Gastroesophageal sphincter (tissue), 3 donors: ENCODE measurements around the gene RABL2A.
"Not testable (repeated sequence)": the region's sequence is repeated elsewhere in the genome, so short reads cannot be mapped to it uniquely, and the experiment has no call there.

Experiments used
- EP300 ChIP-seq: sonication (generic); formaldehyde crosslinking; IDR thresholded peaks from one replicate; pipeline ENCODE4 v1.6.1; 2017; ENCODE audit warnings: antibody characterized with exemption, mild to moderate bottlenecking
- POLR2A ChIP-seq, 2 donors: fragments of 450-650 bp; IDR thresholded peaks; one replicate each; pipeline ENCODE4 v1.6.1; 2017; ENCODE audit warnings: antibody characterized with exemption in 2 of 2, mild to moderate bottlenecking in 2 of 2, moderate library complexity in 1 of 2
- TF ChIP-seq, protein P1 (sequence below), 4 experiments: fragments of 200-600 bp in 2 of 4; fragments of 450-650 bp in 2 of 4; sonication (generic) in 1 of 4; IDR thresholded peaks; one replicate each; pipeline ENCODE4 v1.5.1; 2017 to 2019; ENCODE audit warnings: antibody characterized with exemption in 4 of 4, mild to moderate bottlenecking in 2 of 4, moderate library complexity in 2 of 4

DNA sequence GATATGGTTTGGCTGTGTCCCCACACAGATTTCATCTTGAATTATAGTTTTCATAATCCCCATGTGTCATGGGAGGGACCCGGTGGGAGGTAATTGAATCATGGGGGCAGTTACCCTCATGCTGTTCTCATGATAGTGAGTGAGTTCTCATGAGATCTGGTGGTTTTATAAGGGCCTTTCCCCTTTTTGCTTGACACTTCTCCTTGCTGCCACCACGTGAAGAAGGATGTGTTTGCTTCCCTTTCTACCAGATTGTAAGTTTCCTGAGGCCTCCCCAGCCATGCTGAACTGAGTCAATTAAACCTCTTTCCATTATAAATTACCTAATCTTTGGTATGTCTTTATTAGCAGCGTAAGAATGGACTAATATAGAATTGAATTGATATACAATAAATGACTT is 63.8 kb downstream of the RABL2A start:
- TF ChIP-seq, protein P1, sequence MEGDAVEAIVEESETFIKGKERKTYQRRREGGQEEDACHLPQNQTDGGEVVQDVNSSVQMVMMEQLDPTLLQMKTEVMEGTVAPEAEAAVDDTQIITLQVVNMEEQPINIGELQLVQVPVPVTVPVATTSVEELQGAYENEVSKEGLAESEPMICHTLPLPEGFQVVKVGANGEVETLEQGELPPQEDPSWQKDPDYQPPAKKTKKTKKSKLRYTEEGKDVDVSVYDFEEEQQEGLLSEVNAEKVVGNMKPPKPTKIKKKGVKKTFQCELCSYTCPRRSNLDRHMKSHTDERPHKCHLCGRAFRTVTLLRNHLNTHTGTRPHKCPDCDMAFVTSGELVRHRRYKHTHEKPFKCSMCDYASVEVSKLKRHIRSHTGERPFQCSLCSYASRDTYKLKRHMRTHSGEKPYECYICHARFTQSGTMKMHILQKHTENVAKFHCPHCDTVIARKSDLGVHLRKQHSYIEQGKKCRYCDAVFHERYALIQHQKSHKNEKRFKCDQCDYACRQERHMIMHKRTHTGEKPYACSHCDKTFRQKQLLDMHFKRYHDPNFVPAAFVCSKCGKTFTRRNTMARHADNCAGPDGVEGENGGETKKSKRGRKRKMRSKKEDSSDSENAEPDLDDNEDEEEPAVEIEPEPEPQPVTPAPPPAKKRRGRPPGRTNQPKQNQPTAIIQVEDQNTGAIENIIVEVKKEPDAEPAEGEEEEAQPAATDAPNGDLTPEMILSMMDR (IDR thresholded peaks at IDR 0.05): not testable (repeated sequence)
- not testable (repeated sequence) for TF ChIP-seq POLR2A (IDR thresholded peaks at IDR 0.05); EP300
